ENCODE data around the gene KMT5B. TPM values are rescaled to one million over a fixed set of nuclear protein-coding genes. Genes with fewer than 3 reads are reported as not detected.

Gene KMT5B
- total and polyA plus RNA-seq, 4 donors, result 15.1 to 78.2 (median 26.1) TPM

GRCh38 chr11:68118706-68119448, 94.2 kb downstream of the KMT5B start:
- Histone ChIP-seq H3K36me3 (ENCODE audit: control insufficient read depth in 4 of 4, insufficient read depth in 4 of 4, low read length in 4 of 4) (peaks cover 0 to 3% (median 0%) of the 10 kb centered on the region in 4 donors), H3K4me1 (ENCODE audit: control insufficient read depth in 5 of 5, insufficient read depth in 5 of 5, low read length in 5 of 5) (peaks cover 3 to 46% (median 8%) of the 10 kb centered on the region in 5 donors), H3K27ac (ENCODE audit: low read depth in 1 of 2, low read length in 1 of 2) (peak overlapping the region; percentile 56 to 82), H3K9ac (ENCODE audit: insufficient read depth in 1 of 2, low read length in 2 of 2) (peak overlapping the region in 1 of 2 donors; percentile 61), H3K4me3 (no peak overlapping the region), H3K27me3 (ENCODE audit: control insufficient read depth in 3 of 3, insufficient read depth in 3 of 3, low read length in 2 of 3) (no peaks in the 10 kb centered on the region), H3K9me3 (ENCODE audit: control insufficient read depth in 4 of 4, insufficient read depth in 3 of 4, low read length in 3 of 4) (no peaks in the 10 kb centered on the region)
- DNase-seq (peak; percentile 59 to 87 (median 86)), ATAC-seq (ENCODE audit: insufficient read depth, low FRiP score) (no peak)
- TF ChIP-seq CTCF (IDR thresholded peaks at IDR 0.05; ENCODE audit: control extremely low read depth, extremely low read depth), result no peak
- 28 to 35% methylated on average over 4 of the region's 4 CpGs for WGBS, 2 donors

- Histone ChIP-seq H3K4me3 (no peak overlapping the region), H3K9me3 (ENCODE audit: control insufficient read depth in 4 of 4, insufficient read depth in 3 of 4, low read length in 3 of 4) (no peaks in the 10 kb centered on the region), H3K9ac (ENCODE audit: insufficient read depth in 1 of 2, low read length in 2 of 2) (peak overlapping the region in 1 of 2 donors; percentile 61), H3K4me1 (ENCODE audit: control insufficient read depth in 5 of 5, insufficient read depth in 5 of 5, low read length in 5 of 5) (peaks cover 3 to 46% (median 8%) of the 10 kb centered on the region in 5 donors), H3K36me3 (ENCODE audit: control insufficient read depth in 4 of 4, insufficient read depth in 4 of 4, low read length in 4 of 4) (peaks cover 0 to 3% (median 0%) of the 10 kb centered on the region in 4 donors), H3K27me3 (ENCODE audit: control insufficient read depth in 3 of 3, insufficient read depth in 3 of 3, low read length in 2 of 3) (no peaks in the 10 kb centered on the region), H3K27ac (ENCODE audit: low read depth in 1 of 2, low read length in 1 of 2) (peak overlapping the region in 1 of 2 donors; percentile 49)
- no peak for TF ChIP-seq CTCF (IDR thresholded peaks at IDR 0.05; ENCODE audit: control extremely low read depth, extremely low read depth)
- WGBS, 2 donors, result 80 to 88% methylated on average over 11 of the region's 11 CpGs
- DNase-seq (peak in 2 of 3 donors; percentile 23 to 24), ATAC-seq (ENCODE audit: insufficient read depth, low FRiP score) (no peak)
Observed at GRCh38 chr11:68117853-68118470, 95.1 kb downstream of the KMT5B start.

GRCh38 chr11:68116974-68117373, 96.1 kb downstream of the KMT5B start:
- 61 to 76% methylated on average over 3 of the region's 3 CpGs for WGBS, 2 donors
- no peak for ATAC-seq (ENCODE audit: insufficient read depth, low FRiP score)
- Histone ChIP-seq H3K27ac (ENCODE audit: low read depth in 1 of 2, low read length in 1 of 2) (no peak overlapping the region), H3K4me3 (no peak overlapping the region), H3K27me3 (ENCODE audit: control insufficient read depth in 3 of 3, insufficient read depth in 3 of 3, low read length in 2 of 3) (no peaks in the 10 kb centered on the region), H3K9me3 (ENCODE audit: control insufficient read depth in 4 of 4, insufficient read depth in 3 of 4, low read length in 3 of 4) (no peaks in the 10 kb centered on the region), H3K9ac (ENCODE audit: insufficient read depth in 1 of 2, low read length in 2 of 2) (no peak overlapping the region), H3K36me3 (ENCODE audit: control insufficient read depth in 4 of 4, insufficient read depth in 4 of 4, low read length in 4 of 4) (peaks cover 0 to 3% (median 0%) of the 10 kb centered on the region in 4 donors), H3K4me1 (ENCODE audit: control insufficient read depth in 5 of 5, insufficient read depth in 5 of 5, low read length in 5 of 5) (peaks cover 3 to 42% (median 6%) of the 10 kb centered on the region in 5 donors)
- peak in 1 of 3 donors; percentile 47 for DNase-seq
- TF ChIP-seq CTCF (IDR thresholded peaks at IDR 0.05; ENCODE audit: control extremely low read depth, extremely low read depth), result no peak
